Ureter (tissue), 1 donor: Measurements from ENCODE around the gene VEGFA. TPM values are rescaled to one million over a fixed set of nuclear protein-coding genes. Genes with fewer than 3 reads are reported as not detected.

ENCODE experiments used
- DNase-seq: peaks from one replicate; pipeline ENCODE4 v3.0.0-alpha.2; 2020; ENCODE audit warnings: low spot score
- total RNA-seq: library from RNA; stranded (reverse); gene quantifications from one replicate; pipeline ENCODE4 v1.2.4, GENCODE V29; 2023
- donor health status: DM: yes; HTN: yes; CAD: no.

The VEGFA gene
- total RNA-seq, 1 donor from 2014 or later = 261 TPM

DNA sequence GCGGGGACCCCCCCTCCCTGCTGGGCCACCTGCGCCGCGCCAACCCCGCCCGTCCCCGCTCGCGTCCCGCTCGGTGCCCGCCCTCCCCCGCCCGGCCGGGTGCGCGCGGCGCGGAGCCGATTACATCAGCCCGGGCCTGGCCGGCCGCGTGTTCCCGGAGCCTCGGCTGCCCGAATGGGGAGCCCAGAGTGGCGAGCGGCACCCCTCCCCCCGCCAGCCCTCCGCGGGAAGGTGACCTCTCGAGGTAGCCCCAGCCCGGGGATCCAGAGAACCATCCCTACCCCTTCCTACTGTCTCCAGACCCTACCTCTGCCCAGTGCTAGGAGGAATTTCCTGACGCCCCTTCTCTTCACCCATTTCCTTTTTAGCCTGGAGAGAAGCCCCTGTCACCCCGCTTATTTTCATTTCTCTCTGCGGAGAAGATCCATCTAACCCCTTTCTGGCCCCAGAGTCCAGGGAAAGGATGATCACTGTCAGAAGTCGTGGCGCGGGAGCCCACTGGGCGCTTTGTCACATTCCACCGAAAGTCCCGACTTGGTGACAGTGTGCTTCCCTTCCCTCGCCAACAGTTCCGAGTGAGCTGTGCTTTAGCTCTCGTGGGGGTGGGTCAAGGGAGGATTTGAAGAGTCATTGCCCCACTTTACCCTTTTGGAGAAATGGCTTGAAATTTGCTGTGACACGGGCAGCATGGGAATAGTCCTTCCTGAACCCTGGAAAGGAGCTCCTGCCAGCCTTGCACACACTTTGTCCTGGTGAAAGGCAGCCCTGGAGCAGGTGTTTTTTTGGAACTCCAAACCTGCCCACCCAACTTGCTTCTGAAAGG, 2.1 kb downstream of the VEGFA start:
- peak; percentile 80 for DNase-seq

DNA sequence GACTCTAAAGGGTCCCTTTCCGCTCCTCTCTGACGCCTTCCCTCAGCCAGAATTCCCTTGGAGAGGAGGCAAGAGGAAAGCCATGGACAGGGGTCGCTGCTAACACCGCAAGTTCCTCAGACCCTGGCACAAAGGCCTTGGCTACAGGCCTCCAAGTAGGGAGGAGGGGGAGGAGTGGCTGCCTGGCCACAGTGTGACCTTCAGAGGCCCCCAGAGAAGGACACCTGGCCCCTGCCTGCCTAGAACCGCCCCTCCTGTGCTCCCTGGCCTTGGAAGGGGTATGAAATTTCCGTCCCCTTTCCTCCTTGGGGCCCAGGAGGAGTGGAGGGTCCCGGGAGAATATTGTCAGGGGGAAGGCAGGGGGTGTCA, 2.7 kb downstream of the VEGFA start:
- no peak for DNase-seq

DNA sequence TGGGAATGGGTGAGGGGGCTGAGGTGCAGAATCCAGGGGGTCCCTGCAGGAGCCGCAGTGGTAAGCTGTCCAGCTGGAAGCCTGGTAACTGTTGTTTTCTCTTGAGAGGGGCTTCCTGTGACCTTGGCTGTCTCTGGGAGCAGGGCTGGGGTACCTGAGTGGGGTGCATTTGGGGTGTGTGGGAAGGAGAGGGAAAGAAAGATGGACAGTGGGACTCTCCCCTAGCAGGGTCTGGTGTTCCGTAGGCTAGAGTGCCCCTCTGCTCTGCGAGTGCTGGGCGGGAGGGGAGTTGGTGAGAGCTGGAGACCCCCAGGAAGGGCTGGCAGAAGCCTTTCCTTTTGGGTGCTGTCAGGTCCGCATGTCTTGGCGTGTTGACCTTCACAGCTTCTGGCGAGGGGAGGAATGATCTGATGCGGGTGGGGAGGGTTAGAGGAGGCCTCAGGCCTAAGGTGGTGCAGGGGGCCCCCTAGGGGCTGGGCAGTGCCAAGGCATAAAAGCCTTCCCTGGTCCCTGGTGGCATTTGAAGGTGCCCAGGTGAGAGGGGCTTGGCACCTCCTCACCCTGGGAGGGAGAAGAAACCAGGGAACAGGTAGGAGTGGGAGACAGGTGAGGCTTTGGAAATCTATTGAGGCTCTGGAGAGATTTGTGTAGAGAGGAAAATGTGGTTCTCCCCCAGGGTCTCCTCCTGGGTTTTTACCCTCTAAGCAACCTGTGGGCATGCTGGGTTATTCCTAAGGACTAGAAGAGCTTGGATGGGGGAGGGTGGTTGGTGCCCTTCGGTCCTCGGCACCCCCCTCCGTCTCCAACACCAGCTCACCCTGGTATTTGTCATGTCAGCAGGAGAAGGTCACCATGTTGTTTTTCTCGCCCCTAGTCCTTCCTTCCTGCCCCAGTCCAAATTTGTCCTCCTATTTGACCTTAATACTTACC, 3.3 kb downstream of the VEGFA start:
- peak; percentile 77 for DNase-seq

DNA sequence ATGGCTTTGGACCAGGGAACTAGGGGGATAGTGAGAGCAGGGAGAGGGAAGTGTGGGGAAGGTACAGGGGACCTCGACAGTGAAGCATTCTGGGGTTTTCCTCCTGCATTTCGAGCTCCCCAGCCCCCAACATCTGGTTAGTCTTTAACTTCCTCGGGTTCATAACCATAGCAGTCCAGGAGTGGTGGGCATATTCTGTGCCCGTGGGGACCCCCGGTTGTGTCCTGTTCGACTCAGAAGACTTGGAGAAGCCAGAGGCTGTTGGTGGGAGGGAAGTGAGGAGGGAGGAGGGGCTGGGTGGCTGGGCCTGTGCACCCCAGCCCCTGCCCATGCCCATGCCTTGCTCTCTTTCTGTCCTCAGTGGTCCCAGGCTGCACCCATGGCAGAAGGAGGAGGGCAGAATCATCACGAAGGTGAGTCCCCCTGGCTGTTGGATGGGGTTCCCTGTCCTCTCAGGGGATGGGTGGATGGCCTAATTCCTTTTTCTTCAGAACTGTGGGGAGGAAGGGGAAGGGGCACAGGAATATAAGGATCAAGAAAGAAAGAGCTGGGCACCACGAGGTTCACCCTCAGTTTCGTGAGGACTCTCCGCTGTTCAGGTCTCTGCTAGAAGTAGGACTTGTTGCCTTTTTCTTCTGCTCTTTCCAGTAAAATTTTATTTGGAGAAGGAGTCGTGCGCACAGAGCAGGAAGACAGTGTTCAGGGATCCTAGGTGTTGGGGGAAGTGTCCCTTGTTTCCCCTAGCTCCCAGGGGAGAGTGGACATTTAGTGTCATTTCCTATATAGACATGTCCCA, 4.2 kb downstream of the VEGFA start:
- DNase-seq = no peak

DNA sequence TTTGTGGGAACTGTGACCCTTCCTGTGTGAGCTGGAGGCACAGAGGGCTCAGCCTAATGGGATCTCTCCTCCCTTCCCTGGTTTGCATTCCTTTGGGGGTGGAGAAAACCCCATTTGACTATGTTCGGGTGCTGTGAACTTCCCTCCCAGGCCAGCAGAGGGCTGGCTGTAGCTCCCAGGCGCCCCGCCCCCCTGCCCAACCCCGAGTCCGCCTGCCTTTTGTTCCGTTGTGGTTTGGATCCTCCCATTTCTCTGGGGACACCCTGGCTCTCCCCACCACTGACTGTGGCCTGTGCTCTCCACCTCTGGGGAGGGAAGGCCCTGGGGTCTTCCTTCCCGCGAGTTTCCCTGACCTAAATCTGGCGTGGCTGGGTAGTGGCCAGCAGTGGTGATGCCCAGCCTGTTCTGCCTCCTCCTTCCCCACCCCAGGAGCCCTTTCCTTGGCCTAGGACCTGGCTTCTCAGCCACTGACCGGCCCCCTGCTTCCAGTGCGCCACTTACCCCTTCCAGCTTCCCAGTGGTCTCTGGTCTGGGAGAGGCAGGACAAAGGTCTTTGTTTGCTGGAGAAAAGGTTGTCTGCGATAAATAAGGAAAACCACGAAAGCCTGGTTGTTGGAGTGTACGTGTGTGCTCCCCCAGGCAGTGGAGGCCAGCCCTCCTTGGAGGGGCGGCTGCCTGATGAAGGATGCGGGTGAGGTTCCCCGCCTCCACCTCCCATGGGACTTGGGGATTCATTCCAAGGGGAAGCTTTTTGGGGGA, 4.9 kb downstream of the VEGFA start:
- peak; percentile 81 for DNase-seq

DNA sequence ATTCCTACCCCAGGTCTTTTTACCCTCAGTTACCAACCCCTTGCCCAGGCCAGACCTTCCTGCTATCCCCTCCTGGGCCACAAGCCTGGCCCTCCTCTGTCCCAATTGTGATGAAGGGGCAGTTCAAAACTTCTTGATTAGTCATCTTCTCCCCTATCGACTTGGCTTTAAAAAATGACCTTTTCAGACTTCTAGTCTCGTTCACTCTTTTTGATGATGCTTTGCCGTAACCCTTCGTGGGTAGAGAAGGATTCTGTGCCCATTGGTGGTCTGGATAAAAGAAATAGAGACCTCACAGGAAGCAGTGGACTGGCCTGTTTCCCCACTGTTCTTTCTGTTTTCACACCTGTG, 5.5 kb downstream of the VEGFA start:
- no peak for DNase-seq

DNA sequence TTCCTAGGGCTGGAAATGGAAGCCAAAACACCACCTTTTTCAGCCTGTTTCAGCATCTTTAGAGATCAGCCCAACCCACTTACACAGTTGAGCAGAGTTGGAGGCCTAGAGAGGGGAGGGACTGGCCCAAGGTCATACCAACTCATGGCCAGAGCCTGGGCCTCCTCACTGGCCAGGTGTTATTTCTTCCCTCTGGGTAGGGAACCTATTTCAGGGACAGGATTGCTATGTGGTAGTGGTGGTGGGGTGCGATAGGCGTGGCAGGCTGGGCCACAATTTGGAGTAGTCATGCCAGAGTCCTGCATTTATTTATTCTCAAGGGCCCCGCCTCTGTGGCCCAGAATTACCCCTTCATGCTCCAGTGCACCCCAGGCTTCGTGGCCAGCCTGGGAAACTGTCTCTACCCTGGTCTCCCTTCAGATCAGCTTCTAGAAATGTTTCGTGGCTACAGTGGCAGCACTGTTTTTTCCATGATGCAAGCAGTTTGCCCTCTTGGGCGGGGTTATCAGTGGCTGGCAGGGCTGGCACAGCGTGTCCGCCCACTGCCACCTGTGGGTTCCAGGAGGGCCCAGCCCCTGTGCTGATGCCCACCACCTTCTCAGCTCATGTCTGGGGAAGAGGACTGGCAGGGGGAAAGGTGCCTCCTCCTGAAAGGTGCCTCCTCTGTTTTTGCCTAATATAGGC, 6.2 kb downstream of the VEGFA start:
- no peak for DNase-seq

DNA sequence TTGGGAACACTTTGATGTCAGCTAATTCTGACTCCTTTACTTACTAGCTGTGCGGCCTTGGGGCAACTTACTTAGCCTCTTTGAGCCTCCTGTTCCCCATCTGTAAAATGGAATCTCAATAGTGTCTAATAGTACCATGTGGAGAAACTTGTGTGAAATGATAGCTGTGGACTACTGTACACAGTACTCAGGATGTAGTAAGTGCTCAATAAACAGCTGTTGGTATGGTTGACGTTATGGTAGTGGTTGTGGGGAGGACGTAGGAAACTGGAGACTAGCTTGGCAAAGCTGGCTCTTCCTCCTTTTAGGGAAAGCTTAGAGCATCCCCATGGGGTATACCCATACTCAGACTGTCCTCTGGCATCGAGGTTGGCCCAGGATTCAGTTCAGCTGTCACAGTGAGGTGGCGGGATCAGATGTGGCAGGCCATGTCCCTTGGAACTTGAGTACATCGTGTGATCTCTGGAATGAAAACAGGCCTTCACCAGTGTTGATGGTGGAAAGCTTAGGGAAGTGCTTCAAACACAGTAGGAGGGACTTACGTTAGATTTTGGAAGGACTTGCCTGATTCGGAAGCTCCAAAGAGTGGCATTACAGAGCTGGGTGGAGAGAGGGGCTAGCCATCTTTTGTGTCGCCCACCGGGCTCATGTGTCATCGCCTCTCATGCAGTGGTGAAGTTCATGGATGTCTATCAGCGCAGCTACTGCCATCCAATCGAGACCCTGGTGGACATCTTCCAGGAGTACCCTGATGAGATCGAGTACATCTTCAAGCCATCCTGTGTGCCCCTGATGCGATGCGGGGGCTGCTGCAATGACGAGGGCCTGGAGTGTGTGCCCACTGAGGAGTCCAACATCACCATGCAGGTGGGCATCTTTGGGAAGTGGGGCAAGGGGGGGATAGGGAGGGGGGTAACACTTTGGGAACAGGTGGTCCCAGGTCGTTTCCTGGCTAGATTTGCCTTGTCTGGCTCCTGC, 7.1 kb downstream of the VEGFA start:
- no peak for DNase-seq

DNA sequence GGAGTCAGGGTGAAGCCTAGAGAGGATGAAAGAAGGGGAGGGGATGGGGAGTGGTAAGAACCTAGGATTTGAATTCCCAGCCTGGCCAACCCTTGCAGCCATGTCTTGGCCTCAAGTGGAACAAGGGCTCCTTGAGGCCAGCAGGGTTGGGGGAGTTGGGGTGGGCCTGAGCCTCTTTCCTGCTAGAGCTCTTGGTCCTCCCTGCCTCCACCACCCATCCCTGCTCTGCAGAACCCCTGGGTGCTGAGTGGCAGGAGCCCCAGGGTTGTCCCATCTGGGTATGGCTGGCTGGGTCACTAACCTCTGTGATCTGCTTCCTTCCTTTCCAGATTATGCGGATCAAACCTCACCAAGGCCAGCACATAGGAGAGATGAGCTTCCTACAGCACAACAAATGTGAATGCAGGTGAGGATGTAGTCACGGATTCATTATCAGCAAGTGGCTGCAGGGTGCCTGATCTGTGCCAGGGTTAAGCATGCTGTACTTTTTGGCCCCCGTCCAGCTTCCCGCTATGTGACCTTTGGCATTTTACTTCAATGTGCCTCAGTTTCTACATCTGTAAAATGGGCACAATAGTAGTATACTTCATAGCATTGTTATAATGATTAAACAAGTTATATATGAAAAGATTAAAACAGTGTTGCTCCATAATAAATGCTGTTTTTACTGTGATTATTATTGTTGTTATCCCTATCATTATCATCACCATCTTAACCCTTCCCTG, 8.3 kb downstream of the VEGFA start:
- no peak for DNase-seq

DNA sequence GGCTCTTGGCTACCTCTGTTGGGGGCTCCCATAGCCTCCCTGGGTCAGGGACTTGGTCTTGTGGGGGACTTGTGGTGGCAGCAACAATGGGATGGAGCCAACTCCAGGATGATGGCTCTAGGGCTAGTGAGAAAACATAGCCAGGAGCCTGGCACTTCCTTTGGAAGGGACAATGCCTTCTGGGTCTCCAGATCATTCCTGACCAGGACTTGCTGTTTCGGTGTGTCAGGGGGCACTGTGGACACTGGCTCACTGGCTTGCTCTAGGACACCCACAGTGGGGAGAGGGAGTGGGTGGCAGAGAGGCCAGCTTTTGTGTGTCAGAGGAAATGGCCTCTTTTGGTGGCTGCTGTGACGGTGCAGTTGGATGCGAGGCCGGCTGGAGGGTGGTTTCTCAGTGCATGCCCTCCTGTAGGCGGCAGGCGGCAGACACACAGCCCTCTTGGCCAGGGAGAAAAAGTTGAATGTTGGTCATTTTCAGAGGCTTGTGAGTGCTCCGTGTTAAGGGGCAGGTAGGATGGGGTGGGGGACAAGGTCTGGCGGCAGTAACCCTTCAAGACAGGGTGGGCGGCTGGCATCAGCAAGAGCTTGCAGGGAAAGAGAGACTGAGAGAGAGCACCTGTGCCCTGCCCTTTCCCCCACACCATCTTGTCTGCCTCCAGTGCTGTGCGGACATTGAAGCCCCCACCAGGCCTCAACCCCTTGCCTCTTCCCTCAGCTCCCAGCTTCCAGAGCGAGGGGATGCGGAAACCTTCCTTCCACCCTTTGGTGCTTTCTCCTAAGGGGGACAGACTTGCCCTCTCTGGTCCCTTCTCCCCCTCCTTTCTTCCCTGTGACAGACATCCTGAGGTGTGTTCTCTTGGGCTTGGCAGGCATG, 9.2 kb downstream of the VEGFA start:
- DNase-seq = no peak

DNA sequence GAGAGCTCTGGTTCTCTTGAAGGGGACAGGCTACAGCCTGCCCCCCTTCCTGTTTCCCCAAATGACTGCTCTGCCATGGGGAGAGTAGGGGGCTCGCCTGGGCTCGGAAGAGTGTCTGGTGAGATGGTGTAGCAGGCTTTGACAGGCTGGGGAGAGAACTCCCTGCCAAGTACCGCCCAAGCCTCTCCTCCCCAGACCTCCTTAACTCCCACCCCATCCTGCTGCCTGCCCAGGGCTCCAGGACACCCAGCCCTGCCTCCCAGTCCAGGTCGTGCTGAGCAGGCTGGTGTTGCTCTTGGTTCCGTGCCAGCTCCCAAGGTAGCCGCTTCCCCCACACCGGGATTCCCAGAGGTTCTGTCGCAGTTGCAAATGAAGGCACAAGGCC, 9.8 kb downstream of the VEGFA start:
- DNase-seq = no peak

DNA sequence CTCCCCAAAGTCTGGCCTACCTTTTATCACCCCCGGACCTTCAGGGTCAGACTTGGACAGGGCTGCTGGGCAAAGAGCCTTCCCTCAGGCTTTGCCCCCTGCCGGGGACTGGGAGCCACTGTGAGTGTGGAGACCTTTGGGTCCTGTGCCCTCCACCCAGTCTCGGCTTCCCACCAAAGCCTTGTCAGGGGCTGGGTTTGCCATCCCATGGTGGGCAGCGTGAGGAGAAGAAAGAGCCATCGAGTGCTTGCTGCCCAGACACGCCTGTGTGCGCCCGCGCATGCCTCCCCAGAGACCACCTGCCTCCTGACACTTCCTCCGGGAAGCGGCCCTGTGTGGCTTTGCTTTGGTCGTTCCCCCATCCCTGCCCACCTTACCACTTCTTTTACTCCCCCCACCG, 10.3 kb downstream of the VEGFA start:
- no peak for DNase-seq

DNA sequence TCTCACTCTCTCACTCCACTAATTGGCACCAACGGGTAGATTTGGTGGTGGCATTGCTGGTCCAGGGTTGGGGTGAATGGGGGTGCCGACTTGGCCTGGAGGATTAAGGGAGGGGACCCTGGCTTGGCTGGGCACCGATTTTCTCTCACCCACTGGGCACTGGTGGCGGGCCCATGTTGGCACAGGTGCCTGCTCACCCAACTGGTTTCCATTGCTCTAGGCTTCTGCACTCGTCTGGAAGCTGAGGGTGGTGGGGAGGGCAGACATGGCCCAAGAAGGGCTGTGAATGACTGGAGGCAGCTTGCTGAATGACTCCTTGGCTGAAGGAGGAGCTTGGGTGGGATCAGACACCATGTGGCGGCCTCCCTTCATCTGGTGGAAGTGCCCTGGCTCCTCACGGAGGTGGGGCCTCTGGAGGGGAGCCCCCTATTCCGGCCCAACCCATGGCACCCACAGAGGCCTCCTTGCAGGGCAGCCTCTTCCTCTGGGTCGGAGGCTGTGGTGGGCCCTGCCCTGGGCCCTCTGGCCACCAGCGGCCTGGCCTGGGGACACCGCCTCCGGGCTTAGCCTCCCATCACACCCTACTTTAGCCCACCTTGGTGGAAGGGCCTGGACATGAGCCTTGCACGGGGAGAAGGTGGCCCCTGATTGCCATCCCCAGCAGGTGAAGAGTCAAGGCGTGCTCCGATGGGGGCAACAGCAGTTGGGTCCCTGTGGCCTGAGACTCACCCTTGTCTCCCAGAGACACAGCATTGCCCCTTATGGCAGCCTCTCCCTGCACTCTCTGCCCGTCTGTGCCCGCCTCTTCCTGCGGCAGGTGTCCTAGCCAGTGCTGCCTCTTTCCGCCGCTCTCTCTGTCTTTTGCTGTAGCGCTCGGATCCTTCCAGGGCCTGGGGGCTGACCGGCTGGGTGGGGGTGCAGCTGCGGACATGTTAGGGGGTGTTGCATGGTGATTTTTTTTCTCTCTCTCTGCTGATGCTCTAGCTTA, 11.2 kb downstream of the VEGFA start:
- DNase-seq = no peak

DNA sequence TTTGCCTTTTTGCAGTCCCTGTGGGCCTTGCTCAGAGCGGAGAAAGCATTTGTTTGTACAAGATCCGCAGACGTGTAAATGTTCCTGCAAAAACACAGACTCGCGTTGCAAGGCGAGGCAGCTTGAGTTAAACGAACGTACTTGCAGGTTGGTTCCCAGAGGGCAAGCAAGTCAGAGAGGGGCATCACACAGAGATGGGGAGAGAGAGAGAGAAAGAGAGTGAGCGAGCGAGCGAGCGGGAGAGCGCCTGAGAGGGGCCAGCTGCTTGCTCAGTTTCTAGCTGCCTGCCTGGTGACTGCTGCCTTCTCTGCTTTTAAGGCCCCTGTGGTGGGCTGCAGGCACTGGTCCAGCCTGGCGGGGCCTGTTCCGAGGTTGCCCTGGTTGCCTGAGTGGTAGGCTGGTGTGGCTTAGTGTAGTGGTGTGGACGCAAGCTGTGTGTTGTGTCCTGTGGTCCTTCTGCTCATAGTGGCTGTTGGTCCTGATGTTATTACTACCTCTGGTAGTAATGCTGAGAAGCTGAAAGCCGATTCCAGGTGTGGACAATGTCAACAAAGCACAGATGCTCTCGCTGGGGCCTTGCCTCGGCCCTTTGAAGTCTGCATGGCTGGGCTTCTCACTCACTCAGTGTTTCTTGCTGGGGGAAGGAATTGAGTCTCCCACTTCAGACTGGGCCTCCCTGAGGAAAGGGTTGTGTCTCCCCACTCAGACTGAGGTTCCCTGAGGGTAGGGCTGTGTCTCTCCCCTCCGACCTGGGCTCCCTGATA, 12.1 kb downstream of the VEGFA start:
- no peak for DNase-seq

DNA sequence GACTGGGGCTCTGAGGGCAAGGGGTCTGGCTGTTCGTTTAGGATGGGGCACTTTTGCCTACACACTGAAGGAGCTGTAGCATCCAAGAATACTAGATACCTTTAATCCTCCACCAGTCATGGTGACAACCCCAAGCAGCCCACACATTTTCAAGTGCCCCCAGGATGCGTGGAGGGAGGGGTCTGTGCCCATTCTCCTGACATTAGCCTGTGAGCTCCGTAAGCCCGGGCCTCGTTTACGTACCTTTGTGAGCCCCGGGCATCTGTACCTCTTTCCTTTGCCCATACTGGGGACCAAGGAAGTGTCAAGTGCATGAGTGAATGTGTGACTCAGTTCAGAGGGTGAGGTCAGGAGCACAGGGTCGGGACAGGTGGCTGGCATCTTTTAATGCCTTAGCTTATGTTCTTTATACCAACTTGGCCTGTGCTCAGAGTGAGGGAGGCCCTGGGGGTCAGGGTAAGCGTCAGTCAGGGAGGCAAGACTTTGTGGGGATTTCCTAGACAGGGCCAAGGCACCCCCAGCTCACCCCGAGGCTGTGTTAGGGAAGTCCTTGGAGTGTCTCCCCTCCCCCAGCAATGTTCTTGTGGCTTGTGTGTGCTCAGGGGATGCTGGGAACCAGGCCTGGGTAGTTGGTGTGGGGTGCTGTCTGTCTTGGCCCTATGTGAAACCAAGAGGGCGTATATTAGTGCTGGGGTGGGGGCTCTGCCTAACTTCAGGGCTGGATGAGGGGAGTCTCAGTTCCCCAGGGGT, 12.9 kb downstream of the VEGFA start:
- DNase-seq = no peak
